SJSA1 (cell line): ENCODE measurements around the gene OR1L6. TPM values are rescaled to one million over a fixed set of nuclear protein-coding genes. Genes with fewer than 3 reads are reported as not detected.

Source experiments
- DNase-seq, 2 experiments: peaks; one replicate each; pipeline ENCODE4 v3.0.0-alpha.2; 2015 to 2020; ENCODE audit warnings: low spot score in 2 of 2, low read depth in 1 of 2
- H3K27ac ChIP-seq: fragments of 250-450 bp; sonication (Bioruptor Pico); 2 replicates; pipeline ENCODE4 v1.5.1; 2020; ENCODE audit warnings: mild to moderate bottlenecking, moderate library complexity
- H3K27me3 ChIP-seq: fragments of 250-450 bp; sonication (Bioruptor Pico); replicated peaks from 2 replicates; pipeline ENCODE4 v1.5.1; 2020; ENCODE audit warnings: mild to moderate bottlenecking, moderate library complexity
- H3K36me3 ChIP-seq: fragments of 250-450 bp; sonication (Bioruptor Pico); 2 replicates; pipeline ENCODE4 v1.5.1; 2020; ENCODE audit warnings: mild to moderate bottlenecking
- H3K4me1 ChIP-seq: fragments of 250-450 bp; sonication (Bioruptor Pico); replicated peaks from 2 replicates; pipeline ENCODE4 v1.6.1; 2021; ENCODE audit warnings: mild to moderate bottlenecking
- H3K4me3 ChIP-seq: fragments of 250-450 bp; sonication (Bioruptor Pico); 2 replicates; pipeline ENCODE4 v1.5.1; 2020; ENCODE audit warnings: mild to moderate bottlenecking
- H3K9me3 ChIP-seq: fragments of 250-450 bp; sonication (Bioruptor Pico); replicated peaks from 2 replicates; pipeline ENCODE4 v1.5.1; 2020; ENCODE audit warnings: mild to moderate bottlenecking
- total RNA-seq: library from RNA; depleted of rRNA; stranded (reverse); fragments of >200 nt; shearing (Covaris generic); gene quantifications from 2 replicates; pipeline ENCODE4 v1.2.3, GENCODE V29; 2014; rRNA removed

Gene OR1L6
- total RNA-seq: not detected in 2 replicates

- H3K4me1 ChIP-seq: no peaks in the 10 kb centered on the region
Measured at GRCh38 chr9:122742003-122742402, at the start of gene OR1L6. OR1L6 (plus strand) TSS chr9:122742303; CDS start chr9:122749848, 7,545 bp downstream.

GRCh38 chr9:122695696-122696095 lies 46.4 kb upstream of the OR1L6 start:
- no peak for DNase-seq
- H3K27me3 ChIP-seq: no peaks in the 10 kb centered on the region

More at GRCh38 chr9:122742003-122742402, at the start of gene OR1L6:
- no peak for DNase-seq
- Histone ChIP-seq H3K36me3 (no peaks in the 10 kb centered on the region), H3K4me3 (no peak within 1 kb of the TSS), H3K27me3 (no peaks in the 10 kb centered on the region), H3K27ac (no peak within 1 kb of the TSS), H3K9me3 (no peaks in the 10 kb centered on the region)

GRCh38 chr9:122718038-122718437 lies 24.1 kb upstream of the OR1L6 start:
- Histone ChIP-seq H3K27ac (no peak overlapping the region), H3K27me3 (no peaks in the 10 kb centered on the region), H3K9me3 (no peaks in the 10 kb centered on the region), H3K36me3 (no peaks in the 10 kb centered on the region), H3K4me3 (no peak overlapping the region), H3K4me1 (no peaks in the 10 kb centered on the region)
- DNase-seq: no peak

More at GRCh38 chr9:122695696-122696095, 46.4 kb upstream of the OR1L6 start:
- Histone ChIP-seq H3K4me3 (no peak overlapping the region), H3K27ac (no peak overlapping the region), H3K36me3 (no peaks in the 10 kb centered on the region), H3K4me1 (no peaks in the 10 kb centered on the region), H3K9me3 (no peaks in the 10 kb centered on the region)

- no peak overlapping the region for H3K27ac ChIP-seq
- no peak for DNase-seq
Measured at GRCh38 chr9:122719218-122719617, 22.9 kb upstream of the OR1L6 start.

GRCh38 chr9:122723690-122724089 lies 18.4 kb upstream of the OR1L6 start, which contains the start of gene OR1L4:
OR1L4 (plus strand) TSS chr9:122723990; CDS start chr9:122723990, 0 bp downstream.
- no peaks in the 10 kb centered on the region for H3K27me3 ChIP-seq

More at GRCh38 chr9:122719218-122719617, 22.9 kb upstream of the OR1L6 start:
- H3K4me1 ChIP-seq: no peaks in the 10 kb centered on the region
- H3K27me3 ChIP-seq: no peaks in the 10 kb centered on the region
- H3K9me3 ChIP-seq: no peaks in the 10 kb centered on the region
- no peaks in the 10 kb centered on the region for H3K36me3 ChIP-seq
- no peak overlapping the region for H3K4me3 ChIP-seq

DNA sequence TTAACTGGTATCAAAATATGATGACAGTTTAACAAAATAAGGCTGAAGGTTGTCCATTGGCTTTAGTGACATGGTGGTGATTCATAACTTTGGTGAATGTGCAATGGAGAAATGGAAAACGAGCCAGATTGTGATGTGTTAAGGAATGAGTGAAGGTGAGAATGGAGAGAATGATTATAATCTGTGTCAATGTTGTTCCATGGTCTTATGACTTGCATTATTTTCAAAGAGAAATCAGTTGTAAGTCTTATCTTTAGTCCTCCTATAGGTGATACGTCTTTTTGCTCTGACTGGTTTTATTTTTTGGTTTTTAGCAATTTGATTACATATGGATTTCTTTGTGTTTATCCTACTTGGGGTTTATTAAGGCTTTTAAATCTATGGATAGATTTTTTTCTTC lies 12.7 kb downstream of the OR1L6 start:
- H3K4me1 ChIP-seq: no peaks in the 10 kb centered on the region
- DNase-seq: no peak
- H3K27ac ChIP-seq: no peak overlapping the region
- no peaks in the 10 kb centered on the region for H3K36me3 ChIP-seq
- no peaks in the 10 kb centered on the region for H3K9me3 ChIP-seq
- H3K4me3 ChIP-seq: no peak overlapping the region
- H3K27me3 ChIP-seq: no peaks in the 10 kb centered on the region

More at GRCh38 chr9:122723690-122724089, 18.4 kb upstream of the OR1L6 start, which contains the start of gene OR1L4:
- no peak for DNase-seq
- 0 out of 2 replicates have a peak, but pooled peaks cover 2% of the 10 kb centered on the region for H3K9me3 ChIP-seq
- no peak within 1 kb of the TSS for H3K4me3 ChIP-seq
- no peaks in the 10 kb centered on the region for H3K4me1 ChIP-seq
- no peak within 1 kb of the TSS for H3K27ac ChIP-seq
- no peaks in the 10 kb centered on the region for H3K36me3 ChIP-seq

DNA sequence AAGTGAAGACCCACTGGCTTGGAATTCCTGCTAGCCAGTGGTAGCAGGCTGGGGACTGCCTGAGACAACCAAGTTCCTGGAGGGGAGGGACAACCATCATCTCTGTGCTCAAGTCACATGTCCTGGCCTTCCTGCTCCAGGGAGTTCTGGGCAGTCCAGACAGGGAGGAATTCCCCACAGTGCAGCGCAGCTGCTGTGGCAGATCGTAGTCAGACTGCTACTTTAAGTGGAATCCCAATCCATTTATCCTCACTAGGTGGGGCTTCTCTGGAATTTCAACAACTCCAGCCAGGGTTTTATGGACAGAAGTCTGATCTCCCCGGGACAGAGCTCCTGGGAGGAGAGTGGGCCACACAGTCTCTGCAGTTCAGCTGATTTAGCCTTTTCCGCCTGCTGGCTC lies 25.7 kb downstream of the OR1L6 start:
- no peaks in the 10 kb centered on the region for H3K27me3 ChIP-seq
- no peaks in the 10 kb centered on the region for H3K36me3 ChIP-seq
- H3K4me1 ChIP-seq: no peaks in the 10 kb centered on the region
- H3K9me3 ChIP-seq: no peaks in the 10 kb centered on the region
- no peak overlapping the region for H3K27ac ChIP-seq
- no peak overlapping the region for H3K4me3 ChIP-seq
- DNase-seq: no peak

DNA sequence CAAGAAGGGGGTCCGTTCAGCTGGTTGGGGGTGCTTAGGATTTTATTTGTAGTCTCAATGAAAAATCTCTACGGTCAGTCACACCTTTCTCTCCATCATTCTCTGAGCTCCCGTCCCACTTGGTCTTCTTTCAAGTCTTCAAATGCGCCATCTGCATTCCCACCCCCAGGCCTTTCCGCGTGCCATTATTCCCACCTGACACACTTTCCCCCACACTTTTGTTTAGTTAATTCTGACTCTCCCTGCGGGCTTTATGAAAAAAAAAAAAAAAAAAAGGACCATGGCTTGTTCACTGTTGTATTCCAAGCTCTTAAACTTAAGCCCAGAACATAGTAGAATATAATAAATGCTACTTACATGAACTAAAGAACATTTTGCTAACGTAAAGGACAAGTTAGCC lies 34.9 kb downstream of the OR1L6 start:
- no peak overlapping the region for H3K4me3 ChIP-seq
- peaks cover 6% of the 10 kb centered on the region for H3K4me1 ChIP-seq
- H3K9me3 ChIP-seq: no peaks in the 10 kb centered on the region
- no peak for DNase-seq
- H3K27ac ChIP-seq: no peak overlapping the region
- H3K27me3 ChIP-seq: no peaks in the 10 kb centered on the region
- H3K36me3 ChIP-seq: no peaks in the 10 kb centered on the region

GRCh38 chr9:122777935-122778627 lies 36.0 kb downstream of the OR1L6 start:
- Histone ChIP-seq H3K9me3 (no peaks in the 10 kb centered on the region), H3K4me1 (peaks cover 6% of the 10 kb centered on the region), H3K36me3 (no peaks in the 10 kb centered on the region), H3K27me3 (no peaks in the 10 kb centered on the region), H3K4me3 (no peak overlapping the region), H3K27ac (no peak overlapping the region)
- peak in 1 of 2 experiments; percentile 25 for DNase-seq

- H3K4me1 ChIP-seq: peaks cover 6% of the 10 kb centered on the region
- H3K27me3 ChIP-seq: no peaks in the 10 kb centered on the region
- no peak overlapping the region for H3K27ac ChIP-seq
Measured at GRCh38 chr9:122779181-122779580, 37.1 kb downstream of the OR1L6 start.

GRCh38 chr9:122780026-122780425 lies 37.9 kb downstream of the OR1L6 start:
- no peak for DNase-seq
- Histone ChIP-seq H3K27me3 (no peaks in the 10 kb centered on the region), H3K4me3 (no peak overlapping the region), H3K36me3 (no peaks in the 10 kb centered on the region), H3K4me1 (peaks cover 9% of the 10 kb centered on the region), H3K27ac (no peak overlapping the region), H3K9me3 (no peaks in the 10 kb centered on the region)

More at GRCh38 chr9:122779181-122779580, 37.1 kb downstream of the OR1L6 start:
- Histone ChIP-seq H3K36me3 (no peaks in the 10 kb centered on the region), H3K9me3 (no peaks in the 10 kb centered on the region), H3K4me3 (no peak overlapping the region)
- no peak for DNase-seq

GRCh38 chr9:122781671-122782070 lies 39.6 kb downstream of the OR1L6 start:
- Histone ChIP-seq H3K36me3 (no peaks in the 10 kb centered on the region), H3K27me3 (no peaks in the 10 kb centered on the region), H3K9me3 (no peaks in the 10 kb centered on the region), H3K27ac (no peak overlapping the region), H3K4me3 (no peak overlapping the region), H3K4me1 (peaks cover 16% of the 10 kb centered on the region)
- no peak for DNase-seq

DNA sequence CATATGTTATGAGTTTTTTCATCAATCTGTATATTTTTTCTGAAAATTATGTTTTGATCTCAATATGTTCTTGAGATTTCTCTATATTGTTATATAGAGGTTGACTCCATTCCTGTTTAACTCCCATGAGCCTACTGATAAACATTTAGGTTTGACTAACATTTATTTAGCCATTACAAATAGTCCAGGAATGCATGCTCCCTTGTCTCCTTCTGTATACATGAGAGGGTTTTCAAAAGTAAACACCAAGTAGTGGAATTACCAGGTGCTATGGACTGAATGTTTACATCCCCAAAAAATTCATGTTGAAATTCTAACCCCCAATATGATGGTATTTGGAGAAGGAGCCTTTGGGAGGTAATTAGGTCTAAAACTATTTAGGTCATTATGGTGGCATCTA lies 43.2 kb downstream of the OR1L6 start:
- Histone ChIP-seq H3K27ac (no peak overlapping the region), H3K4me3 (no peak overlapping the region), H3K9me3 (no peaks in the 10 kb centered on the region), H3K36me3 (no peaks in the 10 kb centered on the region), H3K4me1 (peaks cover 10% of the 10 kb centered on the region; the same call in 1 of the 2 replicates), H3K27me3 (no peaks in the 10 kb centered on the region)
- peak in 1 of 2 experiments; percentile 39 for DNase-seq

DNA sequence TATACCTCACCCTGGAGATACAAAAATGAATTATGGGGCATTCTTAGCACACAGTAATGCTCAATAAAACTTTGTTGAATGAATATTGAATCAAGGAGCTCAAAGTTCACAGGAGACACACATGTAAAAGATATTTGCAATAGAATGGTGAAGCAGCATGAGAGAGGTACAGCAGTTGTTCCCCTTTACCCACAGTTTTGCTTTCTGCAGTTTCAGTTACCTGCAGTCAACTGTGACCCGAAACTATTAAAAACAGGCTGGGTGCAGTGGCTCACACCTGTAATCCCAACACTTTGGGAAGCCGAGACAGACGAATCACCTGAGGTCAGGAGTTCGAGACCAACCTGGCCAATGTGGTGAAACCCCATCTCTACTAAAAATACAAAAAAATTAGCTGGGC lies 44.2 kb downstream of the OR1L6 start:
- H3K36me3 ChIP-seq: no peaks in the 10 kb centered on the region

More for the DNA sequence above, 44.2 kb downstream of the OR1L6 start:
- Histone ChIP-seq H3K9me3 (no peaks in the 10 kb centered on the region), H3K4me1 (peaks cover 10% of the 10 kb centered on the region; the same call in 1 of the 2 replicates), H3K4me3 (no peak overlapping the region), H3K27me3 (no peaks in the 10 kb centered on the region), H3K27ac (no peak overlapping the region)
- DNase-seq: no peak
